GM19372 (cell line): ENCODE data around the gene RAI14.

Source experiments
- ATAC-seq: cut with Tn5 transposase; IDR thresholded peaks from one replicate; pipeline ENCODE4 v1.9.1; 2021; ENCODE audit warnings: mild to moderate bottlenecking, low read depth, moderate library complexity; ENCODE audit not compliant: unreplicated experiment

The RAI14 gene

GRCh38 chr5:34639852-34640626 is 16.1 kb upstream of the RAI14 start:
- ATAC-seq, result no peak

GRCh38 chr5:34648039-34648839 is 7.9 kb upstream of the RAI14 start:
- ATAC-seq, result no peak

- ATAC-seq, result no peak
Observed at GRCh38 chr5:34648840-34649158, 7.3 kb upstream of the RAI14 start.

DNA sequence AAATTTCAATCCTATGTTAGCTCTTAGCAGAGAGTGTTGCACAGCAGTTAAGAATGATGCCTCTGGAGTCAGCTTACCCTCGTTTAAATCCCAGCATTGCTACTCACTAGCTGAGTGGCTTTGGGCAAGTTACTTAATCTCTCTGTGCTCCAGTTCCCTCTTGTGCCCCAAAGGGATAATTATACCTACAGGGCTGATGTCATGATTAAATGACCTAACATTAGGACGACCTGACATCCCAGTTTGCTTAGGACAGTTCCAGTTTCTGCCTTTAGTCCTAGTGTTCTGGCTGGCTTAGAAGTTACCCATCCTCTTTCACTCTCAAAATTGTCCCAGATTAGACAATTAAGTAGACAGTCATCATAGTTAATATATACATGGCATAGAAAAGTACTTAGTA is 4.3 kb upstream of the RAI14 start:
- ATAC-seq, result no peak

DNA sequence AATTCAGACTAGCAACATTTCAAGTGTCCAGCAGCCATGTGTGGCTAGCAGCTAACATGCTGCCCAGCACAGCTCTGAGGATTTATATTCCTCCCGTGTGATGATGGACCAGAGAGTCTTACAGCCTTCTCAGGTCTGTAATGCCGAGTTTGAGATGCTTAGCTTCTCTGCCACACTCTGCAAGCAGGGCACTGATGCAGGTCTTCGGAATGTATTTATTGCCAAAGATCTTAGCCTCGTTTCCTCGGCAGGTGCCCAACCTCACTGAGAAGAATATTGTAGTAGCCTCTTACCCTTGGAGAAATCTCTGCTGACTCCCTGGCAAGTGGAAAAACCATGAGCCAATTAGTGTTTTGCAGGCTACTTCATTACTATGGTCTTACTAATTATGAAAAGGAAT is 3.7 kb upstream of the RAI14 start:
- no peak for ATAC-seq

DNA sequence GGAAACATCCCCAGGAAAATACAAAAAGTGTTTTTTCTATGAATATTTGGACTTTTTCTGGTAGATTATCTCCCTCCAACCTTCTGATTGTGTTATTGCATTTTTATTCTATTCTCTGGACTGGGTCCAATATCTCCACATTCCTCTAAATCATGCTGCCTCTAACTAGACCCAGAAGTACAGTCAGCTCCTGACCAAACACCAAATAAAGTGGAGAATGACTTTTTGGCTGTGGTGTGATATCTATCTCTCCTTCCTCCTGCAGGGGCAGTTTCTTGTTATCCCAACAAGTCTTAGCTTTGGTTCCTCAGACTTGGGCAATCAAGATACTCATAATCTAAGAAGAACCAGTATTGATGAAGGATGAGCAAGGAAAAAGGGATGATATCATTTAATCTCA is 3.2 kb upstream of the RAI14 start:
- no peak for ATAC-seq

DNA sequence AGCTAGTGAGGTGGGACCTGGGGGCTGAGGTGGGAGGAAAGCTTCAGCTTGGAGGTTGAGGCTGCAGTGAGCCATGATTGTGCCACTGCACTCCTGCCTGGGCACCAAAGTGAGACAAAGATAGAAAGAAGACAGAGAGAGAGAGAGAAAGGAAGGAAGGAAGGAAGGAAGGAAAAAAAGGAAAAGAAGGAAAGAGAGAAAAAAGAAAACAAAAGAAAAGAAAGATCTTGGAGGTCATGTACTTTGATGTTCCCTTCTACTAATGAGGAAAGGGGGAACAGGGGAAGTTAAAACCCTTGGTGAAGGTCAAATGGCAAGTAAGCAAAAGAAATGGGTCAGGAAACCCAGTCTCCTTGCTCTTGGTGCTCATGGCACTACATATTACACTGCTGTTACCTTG is 2.4 kb upstream of the RAI14 start:
- ATAC-seq, result no peak

DNA sequence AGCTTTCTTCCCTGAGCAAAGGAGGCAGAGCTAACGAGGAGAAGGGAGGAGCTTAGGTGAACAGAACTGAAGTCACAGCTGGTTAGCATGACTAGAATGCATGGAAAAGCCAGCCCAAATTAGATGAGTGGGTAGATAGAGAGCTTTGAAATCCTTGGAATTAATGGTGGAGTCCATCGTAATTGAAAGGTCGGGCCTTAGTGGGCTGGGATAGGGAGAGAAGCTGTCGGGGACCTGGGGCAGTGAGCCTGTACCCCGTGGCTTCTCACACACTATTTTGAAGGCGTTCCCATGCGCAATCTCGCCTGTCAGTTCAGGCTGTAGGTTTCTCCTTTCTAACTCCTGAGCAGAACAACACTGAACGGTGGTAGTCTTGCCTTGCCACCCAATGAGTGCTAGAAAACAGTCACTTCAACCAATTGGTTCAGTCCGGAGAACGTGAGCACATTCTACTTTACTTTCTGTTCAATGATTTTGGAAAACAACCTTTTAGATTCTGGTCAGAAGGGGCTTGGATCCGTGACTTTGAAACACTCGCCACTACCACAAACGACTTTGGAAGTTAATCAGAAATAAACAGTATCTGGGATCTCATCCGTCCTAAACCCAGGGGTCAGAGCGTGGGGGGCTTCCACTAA is 655 bp upstream of the RAI14 start:
- no peak for ATAC-seq

DNA sequence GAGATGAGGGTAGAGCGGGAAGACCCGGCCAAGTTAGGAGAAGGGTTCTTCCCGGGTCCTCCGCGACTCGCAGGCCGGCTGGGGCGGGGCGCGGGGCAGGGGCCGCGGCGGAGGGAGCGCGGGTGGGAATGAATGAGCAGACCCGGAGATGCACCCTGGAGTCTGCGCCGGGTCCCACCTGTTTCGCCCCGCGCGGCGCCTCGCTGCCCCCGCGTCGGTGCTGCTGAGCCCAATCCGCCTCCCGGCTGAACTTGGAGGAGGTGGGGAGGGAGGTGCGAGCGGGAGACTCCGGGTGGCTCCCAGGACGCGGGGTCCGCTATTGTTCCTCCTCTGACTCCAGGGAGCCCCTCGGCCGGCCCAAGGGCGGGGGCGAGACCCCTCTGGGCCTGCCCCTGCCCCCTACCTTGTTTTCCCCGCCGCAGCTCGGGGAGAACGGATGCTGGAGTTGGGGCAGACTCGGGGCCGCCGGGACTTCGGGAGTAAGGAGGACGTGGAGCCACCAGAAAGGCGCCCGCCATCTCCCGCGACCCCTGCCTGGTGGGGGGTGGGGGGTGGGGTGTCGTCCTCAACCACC is 659 bp downstream of the RAI14 start:
- no peak for ATAC-seq

GRCh38 chr5:34657274-34657921 is 1.3 kb downstream of the RAI14 start:
- no peak for ATAC-seq

GRCh38 chr5:34657988-34658387 is 1.9 kb downstream of the RAI14 start:
- no peak for ATAC-seq

- ATAC-seq, result no peak
Observed at GRCh38 chr5:34659168-34659567, 3.0 kb downstream of the RAI14 start.

DNA sequence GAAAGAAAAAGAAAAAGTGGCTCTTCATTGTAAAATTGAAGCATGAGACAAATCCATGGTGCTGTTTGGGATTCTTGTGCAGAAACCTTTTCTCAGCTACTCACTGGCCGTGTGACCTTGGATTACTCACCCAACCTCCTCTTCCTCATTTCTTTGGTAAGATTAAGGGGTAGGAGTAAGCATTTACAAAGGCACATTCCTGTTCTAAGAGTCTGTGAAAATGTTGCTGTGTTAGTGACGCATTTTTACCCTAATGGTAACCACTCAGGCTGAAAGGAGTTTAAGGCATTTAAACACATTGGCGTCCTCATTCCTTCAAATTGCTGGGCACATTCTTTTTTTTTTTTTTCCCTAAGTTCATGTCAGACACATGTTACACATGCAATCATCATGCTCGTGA is 4.3 kb downstream of the RAI14 start:
- ATAC-seq, result no peak

GRCh38 chr5:34663771-34664496 is 7.8 kb downstream of the RAI14 start:
- ATAC-seq, result no peak

DNA sequence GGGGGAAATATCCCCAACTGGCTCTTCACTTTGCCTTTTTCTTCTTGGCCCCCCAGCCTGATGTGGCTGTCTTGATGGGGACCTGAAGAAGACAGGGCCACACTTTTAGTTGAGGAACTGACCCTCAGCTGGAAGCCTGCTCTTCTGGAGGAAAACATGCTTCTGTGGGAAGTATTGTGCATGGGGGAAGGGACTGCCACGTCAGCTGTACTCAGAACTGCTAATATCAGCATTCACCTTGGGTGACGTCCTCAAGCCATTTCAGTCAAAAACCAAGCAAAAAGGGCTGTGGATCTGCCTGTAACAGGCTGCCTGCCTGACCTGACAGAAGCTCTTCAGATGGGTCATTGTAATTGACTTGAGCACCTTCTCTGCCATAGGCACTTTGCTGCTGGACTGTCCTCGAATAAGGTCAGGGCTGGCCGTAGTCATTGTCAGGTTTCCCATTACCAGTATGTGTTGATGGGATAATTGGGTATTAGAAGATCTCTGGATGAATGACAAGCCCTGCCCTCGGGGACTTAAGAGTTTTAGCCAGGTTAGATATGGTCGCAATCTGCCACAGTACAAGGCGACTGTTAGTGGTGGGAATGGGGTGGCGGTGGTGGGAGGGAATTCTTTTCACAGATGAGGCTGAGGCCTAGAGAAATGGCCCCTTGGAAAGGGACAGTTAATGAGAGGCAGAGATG is 10.4 kb downstream of the RAI14 start:
- no peak for ATAC-seq

DNA sequence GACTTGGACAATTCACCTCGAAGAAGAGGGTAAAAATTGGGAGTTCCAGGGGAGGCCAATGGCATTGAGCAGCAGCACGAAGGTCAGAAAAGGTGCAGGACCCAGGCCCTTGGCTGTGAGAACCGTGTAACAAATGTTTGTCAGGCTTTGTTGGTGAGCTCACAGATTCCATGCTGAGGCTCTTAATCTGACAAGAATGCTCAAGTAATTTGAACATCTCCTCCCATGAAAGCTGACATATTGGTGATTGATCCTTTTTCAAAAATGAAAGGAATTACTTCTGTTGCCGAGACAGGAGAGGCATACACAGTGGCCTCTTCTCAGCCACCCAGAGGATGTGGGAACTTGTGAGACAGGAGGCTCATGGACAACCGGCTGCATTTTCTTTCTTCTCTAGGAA is 11.6 kb downstream of the RAI14 start:
- no peak for ATAC-seq

DNA sequence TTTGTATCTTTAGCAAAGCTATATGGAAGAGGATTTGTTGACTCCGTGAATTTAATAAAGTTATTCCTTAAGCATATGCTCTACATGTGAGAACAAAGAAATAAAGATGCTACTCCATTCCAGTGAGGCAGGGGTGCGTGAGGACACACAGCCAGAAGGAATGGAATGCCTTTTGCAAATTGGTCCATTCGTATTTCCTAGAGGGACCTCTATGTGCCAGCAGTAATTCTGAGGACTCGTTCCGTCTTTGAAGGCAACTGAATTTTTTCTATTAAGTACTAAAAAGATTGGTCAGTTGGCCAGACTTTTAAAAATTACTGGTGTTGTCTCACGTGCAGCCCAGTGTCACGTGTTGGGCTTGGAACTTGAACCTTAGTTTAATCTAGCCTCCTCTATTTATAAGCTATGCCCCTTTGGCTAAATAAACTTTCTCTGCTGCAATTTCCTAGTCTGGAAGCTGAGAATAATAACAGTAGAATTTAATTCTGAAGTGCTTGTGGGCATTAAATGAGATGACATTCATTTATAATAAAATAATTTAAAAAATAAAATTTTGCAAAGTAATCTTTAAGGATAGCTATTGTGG is 13.9 kb downstream of the RAI14 start:
- no peak for ATAC-seq

GRCh38 chr5:34672196-34672595 is 16.1 kb downstream of the RAI14 start:
- ATAC-seq, result no peak

GRCh38 chr5:34673463-34674125 is 17.5 kb downstream of the RAI14 start:
- no peak for ATAC-seq
